ENCODE results near the gene SFSWAP.

SFSWAP gene

DNA sequence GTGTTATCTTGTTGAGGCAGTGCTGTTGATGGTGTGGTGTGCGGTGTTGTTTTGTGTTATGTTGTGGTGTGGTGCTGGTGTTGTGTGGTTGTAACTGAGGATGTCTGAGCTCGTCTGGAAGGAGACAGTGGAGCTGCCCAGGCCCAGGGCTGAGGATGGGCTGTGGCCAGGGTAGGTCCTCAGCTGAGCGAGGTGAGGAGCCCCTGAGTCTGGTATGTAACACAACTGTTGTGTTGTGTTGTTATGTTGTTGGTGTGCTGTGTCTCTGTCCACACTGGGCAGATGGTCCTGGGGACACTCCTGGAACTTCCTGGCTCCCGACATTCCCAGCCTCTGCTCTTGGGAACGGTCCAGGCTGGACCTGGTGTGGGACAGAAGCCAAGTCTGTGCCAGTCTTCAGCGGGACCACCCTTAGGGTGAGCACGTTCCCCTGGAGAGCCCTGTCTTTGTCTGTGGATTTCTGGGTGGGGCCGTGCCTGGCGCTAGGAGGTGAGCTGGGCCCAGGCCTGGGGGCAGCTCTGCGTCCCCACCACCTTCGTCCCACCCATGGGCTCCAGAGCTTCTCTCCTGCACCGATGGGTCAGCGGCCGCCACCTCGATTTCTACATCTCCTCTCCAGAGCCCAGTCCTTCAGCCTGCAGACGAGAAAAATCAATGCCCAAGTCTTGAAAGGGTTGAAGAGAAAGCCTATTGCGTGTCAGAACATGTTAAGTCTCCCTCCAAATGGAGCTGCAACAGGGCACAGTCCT, 27.4 kb upstream of the SFSWAP start:
- no peak for DNase-seq (ENCODE audit: low spot score)
- no peak overlapping the region for H3K27ac ChIP-seq
- TF ChIP-seq, protein P1, sequence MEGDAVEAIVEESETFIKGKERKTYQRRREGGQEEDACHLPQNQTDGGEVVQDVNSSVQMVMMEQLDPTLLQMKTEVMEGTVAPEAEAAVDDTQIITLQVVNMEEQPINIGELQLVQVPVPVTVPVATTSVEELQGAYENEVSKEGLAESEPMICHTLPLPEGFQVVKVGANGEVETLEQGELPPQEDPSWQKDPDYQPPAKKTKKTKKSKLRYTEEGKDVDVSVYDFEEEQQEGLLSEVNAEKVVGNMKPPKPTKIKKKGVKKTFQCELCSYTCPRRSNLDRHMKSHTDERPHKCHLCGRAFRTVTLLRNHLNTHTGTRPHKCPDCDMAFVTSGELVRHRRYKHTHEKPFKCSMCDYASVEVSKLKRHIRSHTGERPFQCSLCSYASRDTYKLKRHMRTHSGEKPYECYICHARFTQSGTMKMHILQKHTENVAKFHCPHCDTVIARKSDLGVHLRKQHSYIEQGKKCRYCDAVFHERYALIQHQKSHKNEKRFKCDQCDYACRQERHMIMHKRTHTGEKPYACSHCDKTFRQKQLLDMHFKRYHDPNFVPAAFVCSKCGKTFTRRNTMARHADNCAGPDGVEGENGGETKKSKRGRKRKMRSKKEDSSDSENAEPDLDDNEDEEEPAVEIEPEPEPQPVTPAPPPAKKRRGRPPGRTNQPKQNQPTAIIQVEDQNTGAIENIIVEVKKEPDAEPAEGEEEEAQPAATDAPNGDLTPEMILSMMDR (conservative IDR thresholded peaks at IDR 0.05; ENCODE audit: low read depth) = no peak
- ChIA-PET CTCF (no interaction called here), POLR2A (ENCODE audit: low non-redundant PET) (no interaction called here)

DNA sequence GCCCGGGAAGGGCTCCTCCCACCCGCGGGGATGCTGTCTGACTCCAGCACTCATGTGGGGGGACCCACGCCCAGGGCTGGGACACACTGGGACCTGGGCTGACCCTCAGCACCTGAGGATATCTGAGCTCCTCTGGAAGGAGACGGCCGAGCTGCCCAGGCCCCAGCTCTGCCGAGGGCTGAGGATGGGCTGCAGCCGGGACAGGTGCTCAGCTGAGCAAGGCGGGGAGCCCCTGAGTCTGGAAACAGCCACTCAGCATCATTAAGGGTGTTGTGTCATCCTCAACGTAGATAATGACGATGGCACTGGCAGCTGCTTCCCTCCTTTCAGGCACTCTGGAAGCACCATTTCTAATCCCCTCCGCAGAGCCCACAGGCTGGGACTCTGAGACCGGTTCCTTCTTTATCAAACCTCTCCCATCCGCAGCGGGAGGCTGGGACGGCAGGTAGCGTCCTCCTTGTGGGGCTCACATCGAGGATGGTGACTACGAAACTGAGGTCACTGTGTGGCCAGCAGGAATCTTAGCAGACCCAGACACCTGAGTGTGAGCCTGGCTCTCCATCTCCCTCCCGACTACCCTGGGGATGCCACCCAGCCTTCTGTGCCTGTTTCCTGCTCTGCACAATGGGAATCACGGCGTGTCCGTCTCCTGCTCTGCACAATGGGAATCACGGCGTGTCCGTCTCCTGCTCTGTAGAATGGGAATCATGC, 26.7 kb upstream of the SFSWAP start:
- ChIA-PET POLR2A (ENCODE audit: low non-redundant PET) (no interaction called here), CTCF (no interaction called here)
- DNase-seq (ENCODE audit: low spot score) = no peak
- no peak overlapping the region for H3K27ac ChIP-seq
- TF ChIP-seq, protein P1 (conservative IDR thresholded peaks at IDR 0.05; ENCODE audit: low read depth) = no peak

DNA sequence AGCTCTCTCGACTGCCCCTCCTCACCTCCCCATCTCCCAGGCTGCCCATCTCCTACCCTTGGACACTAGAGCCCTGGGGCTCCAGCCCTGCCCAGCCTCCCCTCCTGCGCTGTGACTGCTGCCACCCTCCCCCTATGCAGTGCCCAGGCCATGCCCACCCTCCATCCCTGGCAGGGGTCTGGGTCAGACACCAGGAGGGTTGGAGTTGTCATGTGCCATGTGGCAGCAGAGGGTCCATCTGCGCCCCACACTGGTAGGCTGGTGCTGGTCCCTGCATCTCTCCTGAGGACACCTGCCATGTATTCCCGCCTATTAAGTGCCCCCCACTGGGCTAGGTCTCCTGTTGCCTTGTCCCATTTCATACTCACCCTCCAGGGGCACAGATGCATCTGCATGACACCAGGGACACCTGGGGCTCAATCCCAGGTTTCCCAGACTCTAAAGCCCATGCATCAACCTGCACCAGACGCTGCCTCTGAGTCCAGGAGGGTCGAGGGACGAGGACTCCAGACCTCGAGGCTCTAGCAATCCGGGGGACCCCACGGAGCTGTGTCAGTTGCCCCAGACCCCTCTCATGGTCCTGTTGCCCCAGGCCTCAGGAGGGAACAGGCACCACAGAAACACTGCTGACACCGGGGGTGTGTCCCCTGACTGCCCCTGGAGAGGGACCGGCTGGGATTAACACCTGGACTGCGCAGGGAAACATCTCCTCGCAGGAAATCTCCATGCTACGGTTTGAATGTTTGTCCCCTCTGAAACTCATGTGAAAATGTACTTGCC, 23.4 kb upstream of the SFSWAP start:
- DNase-seq (ENCODE audit: low spot score) = no peak
- TF ChIP-seq, protein P1 (conservative IDR thresholded peaks at IDR 0.05; ENCODE audit: low read depth) = no peak
- ChIA-PET CTCF (no interaction called here), POLR2A (ENCODE audit: low non-redundant PET) (no interaction called here)
- no peak overlapping the region for H3K27ac ChIP-seq

DNA sequence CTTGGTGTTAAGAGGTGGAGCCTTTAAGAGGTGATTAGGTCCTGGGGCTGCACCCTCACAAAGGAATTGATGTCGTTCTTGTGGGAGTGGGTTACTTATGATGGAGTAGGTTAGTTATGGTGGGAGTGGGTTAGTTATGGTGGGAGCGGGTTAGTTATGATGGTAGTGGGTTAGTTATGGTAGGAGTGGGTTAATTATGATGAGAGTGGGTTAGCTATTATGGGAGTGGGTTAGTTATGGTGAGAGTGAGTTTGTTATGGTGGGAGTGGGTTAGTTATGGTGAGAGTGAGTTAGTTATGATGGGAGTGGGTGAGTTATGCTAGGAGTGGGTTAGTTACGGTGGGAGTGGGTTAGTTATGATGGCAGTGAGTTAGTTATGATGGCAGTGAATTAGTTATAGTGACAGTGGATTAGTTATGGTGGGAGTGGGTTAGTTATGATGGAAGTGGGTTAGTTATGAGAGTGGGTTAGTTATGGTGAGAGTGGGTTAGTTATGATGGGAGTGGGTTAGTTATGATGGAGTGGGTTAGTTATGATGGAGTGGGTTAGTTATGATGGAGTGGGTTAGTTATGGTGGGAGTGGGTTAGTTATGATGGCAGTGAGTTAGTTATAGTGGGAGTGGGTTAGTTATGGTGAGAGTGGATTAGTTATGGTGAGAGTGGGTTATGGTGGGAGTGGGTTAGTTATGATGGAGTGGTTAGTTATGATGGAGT, 22.6 kb upstream of the SFSWAP start:
- no peak overlapping the region for H3K27ac ChIP-seq
- POLR2A ChIA-PET (ENCODE audit: low non-redundant PET) = no interaction called here
- DNase-seq (ENCODE audit: low spot score) = no peak
- CTCF ChIA-PET = no interaction called here
- TF ChIP-seq, protein P1 (conservative IDR thresholded peaks at IDR 0.05; ENCODE audit: low read depth) = no peak

DNA sequence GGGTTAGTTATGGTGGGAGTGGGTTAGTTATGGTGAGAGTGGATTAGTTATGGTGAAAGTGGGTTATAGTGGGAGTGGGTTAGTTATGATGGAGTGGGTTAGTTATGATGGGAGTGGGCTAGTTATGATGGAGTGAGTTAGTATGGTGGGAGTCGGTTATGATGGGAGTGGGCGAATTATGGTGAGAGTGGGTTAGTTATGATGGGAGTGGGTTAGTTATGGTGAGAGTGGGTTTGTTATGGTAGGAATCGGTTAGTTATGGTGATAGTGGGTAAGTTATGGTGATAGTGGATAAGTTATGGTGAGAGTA, 22.1 kb upstream of the SFSWAP start:
- ChIA-PET POLR2A (ENCODE audit: low non-redundant PET) (no interaction called here), CTCF (no interaction called here)
- no peak overlapping the region for H3K27ac ChIP-seq
- TF ChIP-seq, protein P1 (conservative IDR thresholded peaks at IDR 0.05; ENCODE audit: low read depth) = no peak
- DNase-seq (ENCODE audit: low spot score) = no peak

DNA sequence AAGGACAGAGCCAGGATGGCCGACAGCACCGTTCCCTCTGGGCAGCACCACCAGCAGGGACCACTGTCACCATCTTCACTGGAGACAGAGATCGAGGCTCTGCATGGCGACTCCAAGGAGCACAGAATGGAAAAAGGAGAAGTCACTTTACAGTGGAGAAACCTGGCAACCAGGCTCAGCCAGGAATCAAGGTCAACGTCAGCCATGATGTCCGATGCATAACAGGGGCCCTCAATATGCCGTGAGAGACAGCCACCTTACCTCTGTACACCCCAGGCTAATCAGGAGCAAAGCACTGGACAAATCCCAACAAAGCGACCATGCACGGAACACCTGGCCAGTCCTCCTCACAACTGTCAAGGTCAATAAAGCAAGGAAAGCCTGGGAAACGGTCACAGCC, 20.6 kb upstream of the SFSWAP start:
- no peak overlapping the region for H3K27ac ChIP-seq
- DNase-seq (ENCODE audit: low spot score) = no peak
- CTCF ChIA-PET = no interaction called here
- POLR2A ChIA-PET (ENCODE audit: low non-redundant PET) = no interaction called here
- TF ChIP-seq, protein P1 (conservative IDR thresholded peaks at IDR 0.05; ENCODE audit: low read depth) = no peak
